Lung (tissue), 12 donors: ENCODE results near the gene PCDHGA3. TPM values are rescaled to one million over a fixed set of nuclear protein-coding genes. Genes with fewer than 3 reads are reported as not detected.
"Not testable (repeated sequence)": the region's sequence is repeated elsewhere in the genome, so short reads cannot be mapped to it uniquely, and the experiment has no call there.

Experiments
- ATAC-seq: fragments of 200-7000 bp; cut with Tn5 transposase; one replicate; pipeline ENCODE4 v1.9.1; 2020; ENCODE audit warnings: moderate number of reproducible peaks; ENCODE audit not compliant: insufficient read depth, low FRiP score
- DNase-seq, 3 donors: peaks; one replicate each; pipeline ENCODE4 v3.0.0-alpha.2; 2013 to 2017
- H3K27ac ChIP-seq, 2 donors: one replicate each; pipeline ENCODE4 v1.5.1; 2013; ENCODE audit warnings: mild to moderate bottlenecking in 2 of 2, moderate library complexity in 2 of 2, control low read depth in 1 of 2, inconsistent platforms in 1 of 2, low read depth in 1 of 2, low read length in 1 of 2
- H3K27me3 ChIP-seq, 3 donors: one replicate each; pipeline ENCODE4 v1.5.1; 2013; ENCODE audit warnings: low read length in 2 of 3; ENCODE audit not compliant: control insufficient read depth in 3 of 3, insufficient read depth in 3 of 3
- H3K36me3 ChIP-seq, 4 donors: one replicate each; pipeline ENCODE4 v1.5.1; 2013; ENCODE audit warnings: low read length in 4 of 4, mild to moderate bottlenecking in 1 of 4, moderate library complexity in 1 of 4; ENCODE audit not compliant: control insufficient read depth in 4 of 4, insufficient read depth in 4 of 4
- H3K4me1 ChIP-seq, 5 donors: one replicate each; pipeline ENCODE4 v1.5.1; 2013; ENCODE audit warnings: low read length in 5 of 5, mild to moderate bottlenecking in 2 of 5, moderate library complexity in 1 of 5; ENCODE audit not compliant: control insufficient read depth in 5 of 5, insufficient read depth in 5 of 5
- H3K4me3 ChIP-seq: one replicate; pipeline ENCODE4 v1.5.1; 2013; ENCODE audit warnings: mild to moderate bottlenecking, control low read depth, moderate library complexity
- H3K9ac ChIP-seq, 2 donors: one replicate each; pipeline ENCODE4 v1.5.1; 2013; ENCODE audit warnings: low read length in 2 of 2, control low read depth in 1 of 2; ENCODE audit not compliant: insufficient read depth in 1 of 2
- H3K9me3 ChIP-seq, 4 donors: one replicate each; pipeline ENCODE4 v1.5.1; 2013; ENCODE audit warnings: low read length in 3 of 4, mild to moderate bottlenecking in 1 of 4, moderate library complexity in 1 of 4; ENCODE audit not compliant: control insufficient read depth in 4 of 4, insufficient read depth in 3 of 4
- WGBS, 2 donors: extraction: QIAGEN DNeasy Blood & Tissue Kit; methylation state at CpG; one replicate each; pipeline ENCODE4 v1.1.7; 2013; 5-methylcytosine and 5-hydroxymethylcytosine counted together
- polyA plus RNA-seq, 2 donors: library from polyadenylated mRNA; stranded (reverse); fragments of 200-250 nt; gene quantifications; one replicate each; pipeline ENCODE4 v1.2.1, GENCODE V29; 2013
- total RNA-seq, 2 donors: library from RNA; depleted of rRNA in 1 of 2; stranded (reverse); fragments of >200 nt in 1 of 2; gene quantifications; one replicate each; pipeline ENCODE4 v1.2.1, GENCODE V29; 2014 to 2021
- TF ChIP-seq, protein P1 (sequence below): IDR thresholded peaks from 2 replicates; pipeline ENCODE4 v1.5.1; 2012; ENCODE audit warnings: mild to moderate bottlenecking; ENCODE audit errors: control extremely low read depth, extremely low read depth
- donor health status: control.
- donor health status: control.
- donor health status: Bipolar disorder and iron deficiency.
- donor health status: healthy.
- donor health status: DM: yes; HTN: yes; CAD: no.

Gene PCDHGA3
- total and polyA plus RNA-seq, 4 donors = 0.26 to 5.1 (median 1.3) TPM

DNA sequence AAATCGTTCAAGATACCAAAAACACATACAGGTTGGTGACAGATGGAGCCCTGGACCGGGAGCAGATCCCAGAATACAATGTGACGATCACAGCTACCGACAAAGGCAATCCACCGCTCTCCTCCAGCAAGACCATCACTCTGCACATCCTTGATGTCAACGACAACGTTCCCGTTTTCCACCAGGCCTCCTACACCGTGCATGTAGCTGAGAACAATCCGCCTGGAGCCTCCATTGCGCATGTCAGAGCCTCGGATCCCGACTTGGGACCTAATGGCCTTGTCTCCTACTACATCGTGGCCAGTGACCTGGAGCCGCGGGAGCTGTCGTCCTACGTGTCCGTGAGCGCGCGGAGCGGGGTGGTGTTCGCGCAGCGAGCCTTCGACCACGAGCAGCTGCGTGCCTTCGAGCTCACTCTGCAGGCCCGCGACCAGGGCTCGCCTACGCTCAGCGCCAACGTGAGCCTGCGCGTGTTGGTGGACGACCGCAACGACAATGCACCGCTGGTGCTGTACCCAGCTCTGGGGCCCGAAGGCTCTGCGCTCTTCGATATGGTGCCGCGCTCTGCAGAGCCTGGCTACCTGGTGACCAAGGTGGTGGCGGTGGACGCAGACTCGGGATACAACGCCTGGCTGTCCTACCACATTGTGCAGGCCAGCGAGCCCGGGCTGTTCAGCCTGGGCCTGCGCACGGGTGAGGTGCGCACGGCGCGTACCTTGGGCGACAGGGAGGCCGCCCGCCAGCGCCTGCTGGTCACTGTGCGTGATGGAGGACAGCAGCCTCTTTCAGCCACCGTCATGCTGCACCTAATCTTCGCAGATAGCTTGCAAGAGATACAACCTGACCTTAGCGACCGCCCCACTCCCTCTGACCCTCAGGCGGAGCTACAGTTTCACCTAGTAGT is 28.2 kb downstream of the PCDHGA3 start:
- peaks cover 0 to 55% (median 25%) of the 10 kb centered on the region in 4 donors for H3K9me3 ChIP-seq

DNA sequence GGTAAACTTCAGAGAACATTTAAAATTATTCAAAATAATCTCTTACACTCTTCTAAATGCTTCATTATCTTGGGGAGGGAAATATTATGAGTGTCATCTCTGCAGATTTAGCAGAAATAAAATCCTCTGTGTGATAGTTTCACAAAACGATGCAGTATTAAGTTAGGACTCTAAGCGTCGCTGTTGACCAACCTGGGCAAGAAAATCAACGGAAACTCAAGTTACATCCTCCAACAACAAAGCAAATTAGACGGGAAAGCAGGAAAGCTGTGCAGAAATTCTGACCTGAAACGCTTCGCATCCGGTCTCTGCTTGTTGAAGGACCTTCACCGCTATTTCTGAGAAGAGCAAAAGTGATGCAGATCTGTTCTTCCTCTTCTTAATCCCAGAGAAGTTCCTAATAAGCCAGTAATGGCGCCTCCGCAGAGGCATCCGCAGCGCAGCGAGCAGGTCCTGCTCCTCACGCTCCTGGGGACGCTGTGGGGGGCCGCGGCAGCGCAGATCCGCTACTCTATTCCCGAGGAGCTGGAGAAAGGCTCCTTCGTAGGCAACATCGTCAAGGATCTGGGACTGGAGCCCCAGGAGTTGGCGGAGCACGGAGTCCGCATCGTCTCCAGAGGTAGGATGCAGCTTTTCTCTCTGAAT is 30.2 kb downstream of the PCDHGA3 start, which contains the start of gene PCDHGA6:
TSS of gene PCDHGA6 (plus strand) at position 219 of the 645 bp plus-strand sequence. CDS start at position 412, 193 bp downstream.
- WGBS, 2 donors = 17 to 19% methylated on average over 27 of the region's 27 CpGs
- ATAC-seq (no peak), DNase-seq (peak in 2 of 3 donors; percentile 33 to 38)
- Histone ChIP-seq H3K27me3 (peaks cover 0 to 3% (median 0%) of the 10 kb centered on the region in 3 donors), H3K9ac (no peak within 1 kb of the TSS), H3K9me3 (peaks cover 3 to 62% (median 31%) of the 10 kb centered on the region in 4 donors), H3K27ac (no peak within 1 kb of the TSS), H3K4me3 (peak within 1 kb of the TSS; percentile 5), H3K36me3 (peaks cover 0 to 9% (median 0%) of the 10 kb centered on the region in 4 donors), H3K4me1 (no peaks in the 10 kb centered on the region)
- TF ChIP-seq, protein P1, sequence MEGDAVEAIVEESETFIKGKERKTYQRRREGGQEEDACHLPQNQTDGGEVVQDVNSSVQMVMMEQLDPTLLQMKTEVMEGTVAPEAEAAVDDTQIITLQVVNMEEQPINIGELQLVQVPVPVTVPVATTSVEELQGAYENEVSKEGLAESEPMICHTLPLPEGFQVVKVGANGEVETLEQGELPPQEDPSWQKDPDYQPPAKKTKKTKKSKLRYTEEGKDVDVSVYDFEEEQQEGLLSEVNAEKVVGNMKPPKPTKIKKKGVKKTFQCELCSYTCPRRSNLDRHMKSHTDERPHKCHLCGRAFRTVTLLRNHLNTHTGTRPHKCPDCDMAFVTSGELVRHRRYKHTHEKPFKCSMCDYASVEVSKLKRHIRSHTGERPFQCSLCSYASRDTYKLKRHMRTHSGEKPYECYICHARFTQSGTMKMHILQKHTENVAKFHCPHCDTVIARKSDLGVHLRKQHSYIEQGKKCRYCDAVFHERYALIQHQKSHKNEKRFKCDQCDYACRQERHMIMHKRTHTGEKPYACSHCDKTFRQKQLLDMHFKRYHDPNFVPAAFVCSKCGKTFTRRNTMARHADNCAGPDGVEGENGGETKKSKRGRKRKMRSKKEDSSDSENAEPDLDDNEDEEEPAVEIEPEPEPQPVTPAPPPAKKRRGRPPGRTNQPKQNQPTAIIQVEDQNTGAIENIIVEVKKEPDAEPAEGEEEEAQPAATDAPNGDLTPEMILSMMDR = no peak

More for the DNA sequence above, 28.2 kb downstream of the PCDHGA3 start:
- ATAC-seq (no peak), DNase-seq (no peak)
- H3K36me3 ChIP-seq = peaks cover 0 to 9% (median 0%) of the 10 kb centered on the region in 4 donors
- WGBS, 2 donors = 33% methylated on average over 69 of the region's 69 CpGs
- no peak overlapping the region for H3K9ac ChIP-seq
- TF ChIP-seq, protein P1 = no peak
- peaks cover 0 to 3% (median 0%) of the 10 kb centered on the region in 3 donors for H3K27me3 ChIP-seq
- no peak overlapping the region for H3K4me3 ChIP-seq
- H3K4me1 ChIP-seq = no peaks in the 10 kb centered on the region
- H3K27ac ChIP-seq = no peak overlapping the region

DNA sequence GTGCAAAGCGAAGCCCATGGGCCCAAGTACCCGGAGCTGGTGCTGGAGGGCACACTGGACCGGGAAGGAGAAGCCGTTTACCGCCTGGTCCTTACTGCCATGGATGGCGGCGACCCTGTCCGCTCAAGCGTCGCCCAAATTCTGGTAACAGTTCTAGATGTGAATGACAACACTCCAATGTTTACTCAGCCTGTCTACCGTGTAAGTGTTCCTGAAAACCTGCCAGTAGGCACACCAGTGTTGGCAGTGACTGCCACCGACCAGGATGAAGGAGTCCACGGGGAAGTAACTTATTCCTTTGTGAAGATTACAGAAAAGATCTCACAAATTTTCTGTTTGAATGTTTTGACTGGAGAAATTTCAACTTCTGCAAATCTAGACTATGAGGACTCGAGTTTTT is 31.0 kb downstream of the PCDHGA3 start:
- WGBS, 2 donors = 54 to 64% methylated on average over 14 of the region's 14 CpGs
- no peak for DNase-seq
- H3K9me3 ChIP-seq = peaks cover 4 to 62% (median 31%) of the 10 kb centered on the region in 4 donors

DNA sequence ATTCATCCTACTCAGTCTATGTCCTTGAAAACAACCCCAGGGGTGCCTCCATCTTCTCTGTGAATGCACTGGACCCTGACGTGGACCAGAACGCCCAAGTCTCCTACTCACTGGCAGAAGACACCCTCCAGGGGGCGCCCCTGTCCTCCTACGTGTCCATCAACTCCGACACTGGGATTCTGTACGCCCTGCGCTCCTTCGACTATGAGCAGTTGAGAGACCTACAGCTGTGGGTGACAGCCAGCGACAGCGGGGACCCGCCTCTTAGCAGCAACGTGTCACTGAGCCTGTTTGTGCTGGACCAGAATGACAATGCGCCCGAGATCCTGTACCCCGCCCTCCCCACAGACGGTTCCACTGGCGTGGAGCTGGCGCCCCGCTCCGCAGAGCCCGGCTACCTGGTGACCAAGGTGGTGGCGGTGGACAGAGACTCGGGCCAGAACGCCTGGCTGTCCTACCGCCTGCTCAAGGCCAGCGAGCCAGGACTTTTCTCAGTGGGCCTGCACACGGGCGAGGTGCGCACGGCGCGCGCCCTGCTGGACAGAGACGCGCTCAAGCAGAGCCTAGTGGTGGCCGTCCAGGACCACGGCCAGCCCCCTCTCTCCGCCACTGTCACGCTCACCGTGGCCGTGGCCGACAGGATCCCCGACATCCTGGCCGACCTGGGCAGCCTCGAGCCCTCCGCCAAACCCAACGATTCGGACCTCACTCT is 32.0 kb downstream of the PCDHGA3 start:
- not testable (repeated sequence) for H3K4me3 ChIP-seq, H3K9ac ChIP-seq, ATAC-seq, DNase-seq, H3K27ac ChIP-seq, H3K4me1 ChIP-seq, H3K36me3 ChIP-seq, H3K27me3 ChIP-seq
- H3K9me3 ChIP-seq = peaks cover 8 to 58% (median 27%) of the 10 kb centered on the region in 4 donors
- 44 to 51% methylated on average over 32 to 43 of the region's 48 CpGs for WGBS, 2 donors

More for the DNA sequence above, 31.0 kb downstream of the PCDHGA3 start:
- ATAC-seq = no peak
- TF ChIP-seq, protein P1 = no peak
- H3K4me1 ChIP-seq = no peaks in the 10 kb centered on the region
- H3K36me3 ChIP-seq = peaks cover 0 to 9% (median 0%) of the 10 kb centered on the region in 4 donors
- peaks cover 0 to 3% (median 0%) of the 10 kb centered on the region in 3 donors for H3K27me3 ChIP-seq
- H3K9ac ChIP-seq = no peak overlapping the region
- H3K27ac ChIP-seq = no peak overlapping the region
- H3K4me3 ChIP-seq = peak overlapping the region; percentile 5
